ENCODE measurements around the gene RAB3B. TPM values are rescaled to one million over a fixed set of nuclear protein-coding genes. Genes with fewer than 3 reads are reported as not detected.
A peak's percentile ranks its signal among the peaks of the same experiment; 100 is the strongest.

The RAB3B gene
- total and polyA plus RNA-seq, 9 of the 15 experiments (the other 6 are each of a cell fraction or from before 2014, with no cell fraction given) = 0.07 to 0.47 (median 0.27) TPM

DNA sequence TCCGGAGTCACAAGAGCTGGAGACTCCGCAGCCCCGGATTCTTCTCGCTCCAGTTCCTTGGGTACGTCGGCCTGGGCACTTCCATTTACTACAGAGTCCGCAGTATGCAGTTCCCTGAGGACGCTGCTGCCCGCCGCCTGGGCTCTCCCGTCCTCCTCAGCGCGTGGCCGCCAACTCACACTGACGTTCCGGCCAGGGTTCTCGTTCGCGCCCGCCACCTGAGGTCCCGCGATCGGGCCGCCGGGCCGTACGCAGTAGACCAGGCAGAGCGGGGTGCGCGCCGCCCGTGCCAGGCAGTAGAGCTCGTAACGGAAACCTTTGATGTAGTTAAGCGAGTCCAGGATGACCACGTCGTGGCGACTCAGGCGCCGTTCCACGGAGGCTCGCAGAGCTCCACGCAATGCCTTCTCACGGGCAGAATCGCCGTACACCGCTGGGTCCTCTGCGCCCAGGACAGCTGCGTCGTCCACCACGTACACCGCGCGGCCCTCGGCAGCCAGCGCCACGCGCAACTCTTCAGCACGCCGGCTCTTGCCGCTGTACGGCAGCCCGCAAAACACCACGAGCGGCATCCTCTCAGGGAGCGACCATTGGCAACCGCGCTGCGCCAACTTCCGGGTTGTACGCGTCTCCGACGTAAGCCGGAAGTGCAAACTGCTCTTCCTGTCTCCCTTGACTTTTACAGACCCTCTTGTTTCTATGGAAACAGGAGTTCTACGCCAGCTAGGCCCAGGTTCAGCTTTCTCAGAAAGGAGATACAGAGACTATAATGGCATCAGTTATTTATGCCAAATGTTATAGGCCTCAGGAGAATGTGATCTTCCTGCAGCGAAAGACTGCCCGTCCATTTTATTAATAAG is 42.9 kb upstream of the RAB3B start, which contains the start of gene KTI12 (continued):
- TF ChIP-seq, protein P1, sequence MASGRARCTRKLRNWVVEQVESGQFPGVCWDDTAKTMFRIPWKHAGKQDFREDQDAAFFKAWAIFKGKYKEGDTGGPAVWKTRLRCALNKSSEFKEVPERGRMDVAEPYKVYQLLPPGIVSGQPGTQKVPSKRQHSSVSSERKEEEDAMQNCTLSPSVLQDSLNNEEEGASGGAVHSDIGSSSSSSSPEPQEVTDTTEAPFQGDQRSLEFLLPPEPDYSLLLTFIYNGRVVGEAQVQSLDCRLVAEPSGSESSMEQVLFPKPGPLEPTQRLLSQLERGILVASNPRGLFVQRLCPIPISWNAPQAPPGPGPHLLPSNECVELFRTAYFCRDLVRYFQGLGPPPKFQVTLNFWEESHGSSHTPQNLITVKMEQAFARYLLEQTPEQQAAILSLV (tag; IDR thresholded peaks at IDR 0.05) = no peak
- TF ChIP-seq SREBF2 (CRISPR knock-in tag; IDR thresholded peaks at IDR 0.05) (no peak), SMARCB1 (IDR thresholded peaks at IDR 0.05; ENCODE audit: insufficient read length, low read depth) (no peak), ZNF764 (CRISPR knock-in tag; IDR thresholded peaks at IDR 0.05; ENCODE audit: low read depth) (no peak), KLF1 (tag; IDR thresholded peaks at IDR 0.05) (peak; percentile 24; the same call in 1 of the 2 replicates), FOSL1 (tag; conservative IDR thresholded peaks at IDR 0.05) (peak; percentile 4; the same call in 1 of the 2 replicates), GTF2A2 (tag; IDR thresholded peaks at IDR 0.05) (no peak), ZNF444 (CRISPR knock-in tag; IDR thresholded peaks at IDR 0.05) (no peak)
- TF ChIP-seq, protein P2, sequence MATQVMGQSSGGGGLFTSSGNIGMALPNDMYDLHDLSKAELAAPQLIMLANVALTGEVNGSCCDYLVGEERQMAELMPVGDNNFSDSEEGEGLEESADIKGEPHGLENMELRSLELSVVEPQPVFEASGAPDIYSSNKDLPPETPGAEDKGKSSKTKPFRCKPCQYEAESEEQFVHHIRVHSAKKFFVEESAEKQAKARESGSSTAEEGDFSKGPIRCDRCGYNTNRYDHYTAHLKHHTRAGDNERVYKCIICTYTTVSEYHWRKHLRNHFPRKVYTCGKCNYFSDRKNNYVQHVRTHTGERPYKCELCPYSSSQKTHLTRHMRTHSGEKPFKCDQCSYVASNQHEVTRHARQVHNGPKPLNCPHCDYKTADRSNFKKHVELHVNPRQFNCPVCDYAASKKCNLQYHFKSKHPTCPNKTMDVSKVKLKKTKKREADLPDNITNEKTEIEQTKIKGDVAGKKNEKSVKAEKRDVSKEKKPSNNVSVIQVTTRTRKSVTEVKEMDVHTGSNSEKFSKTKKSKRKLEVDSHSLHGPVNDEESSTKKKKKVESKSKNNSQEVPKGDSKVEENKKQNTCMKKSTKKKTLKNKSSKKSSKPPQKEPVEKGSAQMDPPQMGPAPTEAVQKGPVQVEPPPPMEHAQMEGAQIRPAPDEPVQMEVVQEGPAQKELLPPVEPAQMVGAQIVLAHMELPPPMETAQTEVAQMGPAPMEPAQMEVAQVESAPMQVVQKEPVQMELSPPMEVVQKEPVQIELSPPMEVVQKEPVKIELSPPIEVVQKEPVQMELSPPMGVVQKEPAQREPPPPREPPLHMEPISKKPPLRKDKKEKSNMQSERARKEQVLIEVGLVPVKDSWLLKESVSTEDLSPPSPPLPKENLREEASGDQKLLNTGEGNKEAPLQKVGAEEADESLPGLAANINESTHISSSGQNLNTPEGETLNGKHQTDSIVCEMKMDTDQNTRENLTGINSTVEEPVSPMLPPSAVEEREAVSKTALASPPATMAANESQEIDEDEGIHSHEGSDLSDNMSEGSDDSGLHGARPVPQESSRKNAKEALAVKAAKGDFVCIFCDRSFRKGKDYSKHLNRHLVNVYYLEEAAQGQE (IDR thresholded peaks at IDR 0.05; ENCODE audit: borderline replicate concordance) = no peak
- TF ChIP-seq, protein P2 (CRISPR knock-in tag; IDR thresholded peaks at IDR 0.05; ENCODE audit: low read depth) = peak; percentile 79; the same call in 1 of the 2 replicates
- TF ChIP-seq, protein P3, sequence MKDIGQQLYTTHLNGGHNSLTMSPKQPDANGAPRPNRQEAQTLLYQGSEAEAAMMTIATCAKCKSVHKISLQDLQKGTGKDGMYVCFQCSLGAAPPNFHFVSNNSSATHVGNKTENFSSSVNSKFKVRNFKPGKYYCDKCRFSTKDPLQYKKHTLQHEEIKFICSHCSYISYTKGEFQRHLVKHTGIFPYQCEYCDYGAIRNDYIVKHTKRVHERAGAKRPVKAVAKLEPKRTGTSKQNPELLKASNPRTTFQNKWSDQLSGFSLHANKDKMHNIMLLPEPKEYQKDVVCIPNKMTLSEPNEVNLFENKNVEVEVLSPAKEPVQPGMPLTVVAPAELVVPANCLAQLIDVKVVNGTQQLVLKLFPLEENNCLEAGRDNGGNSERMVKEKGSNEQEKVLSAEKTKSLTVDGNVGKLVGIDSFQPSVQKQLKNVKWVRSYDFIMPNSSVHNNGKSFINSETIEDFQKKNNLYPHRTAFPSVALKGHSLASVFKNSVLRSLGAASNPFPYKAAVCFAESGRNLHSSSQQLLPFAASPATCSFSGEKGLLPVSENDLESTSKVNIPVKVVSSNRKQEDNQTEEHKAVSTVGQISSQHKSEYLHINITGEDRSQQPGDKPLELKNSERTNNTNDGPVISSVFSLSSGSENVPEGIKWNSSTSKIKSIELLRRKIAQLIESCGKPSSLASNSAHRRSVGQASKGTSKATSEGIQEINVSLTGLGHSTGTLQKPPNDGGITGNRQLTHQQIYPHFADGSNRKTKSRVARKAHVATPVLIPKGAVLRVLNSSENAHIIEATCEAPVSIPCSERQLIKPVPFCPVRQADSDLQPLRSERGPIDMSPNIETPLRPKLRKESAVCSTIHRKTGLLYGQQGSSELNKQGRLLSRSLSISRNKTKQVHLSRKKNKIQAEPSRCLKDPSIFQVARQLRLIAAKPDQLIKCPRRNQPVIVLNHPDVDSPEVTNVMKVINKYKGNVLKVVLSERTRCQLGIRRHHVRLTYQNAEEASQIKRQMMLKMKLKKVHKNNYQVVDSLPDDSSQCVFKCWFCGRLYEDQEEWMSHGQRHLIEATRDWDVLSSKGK (CRISPR knock-in tag; IDR thresholded peaks at IDR 0.05) = no peak
- TF ChIP-seq, protein P4, sequence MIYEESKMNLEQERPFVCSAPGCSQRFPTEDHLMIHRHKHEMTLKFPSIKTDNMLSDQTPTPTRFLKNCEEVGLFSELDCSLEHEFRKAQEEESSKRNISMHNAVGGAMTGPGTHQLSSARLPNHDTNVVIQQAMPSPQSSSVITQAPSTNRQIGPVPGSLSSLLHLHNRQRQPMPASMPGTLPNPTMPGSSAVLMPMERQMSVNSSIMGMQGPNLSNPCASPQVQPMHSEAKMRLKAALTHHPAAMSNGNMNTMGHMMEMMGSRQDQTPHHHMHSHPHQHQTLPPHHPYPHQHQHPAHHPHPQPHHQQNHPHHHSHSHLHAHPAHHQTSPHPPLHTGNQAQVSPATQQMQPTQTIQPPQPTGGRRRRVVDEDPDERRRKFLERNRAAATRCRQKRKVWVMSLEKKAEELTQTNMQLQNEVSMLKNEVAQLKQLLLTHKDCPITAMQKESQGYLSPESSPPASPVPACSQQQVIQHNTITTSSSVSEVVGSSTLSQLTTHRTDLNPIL (CRISPR knock-in tag; IDR thresholded peaks at IDR 0.05) = no peak
